Keratinocyte (primary cell): ENCODE measurements around the gene TNFRSF11A. TPM values are rescaled to one million over a fixed set of nuclear protein-coding genes. Genes with fewer than 3 reads are reported as not detected.

Experiments used
- DNase-seq: peaks from one replicate; pipeline ENCODE4 v3.0.0-alpha.2; 2011; ENCODE audit warnings: low read depth, missing footprints, low spot score
- FAIRE-seq: peaks from 2 replicates; lab custom pipeline; 2011; peaks lifted over from hg19 to GRCh38; lab: Jason Lieb, UNC
- H2AFZ ChIP-seq: 2 replicates; pipeline ENCODE4 v1.6.0; 2012; ENCODE audit warnings: low read length, control low read depth, inconsistent platforms; ENCODE audit not compliant: control insufficient read depth
- H3K27ac ChIP-seq: 2 replicates; pipeline ENCODE4 v1.5.1; 2011; ENCODE audit warnings: low read length; ENCODE audit not compliant: control insufficient read depth, insufficient read depth
- H3K27me3 ChIP-seq: 3 replicates; pipeline ENCODE4 v1.6.0; 2011; ENCODE audit warnings: low read length; ENCODE audit not compliant: control insufficient read depth, insufficient read depth; ENCODE audit errors: extremely low read depth
- H3K36me3 ChIP-seq, 2 experiments: 2 replicates in 1 of 2; 3 replicates in 1 of 2; pipeline ENCODE4 v1.5.1; 2011; ENCODE audit warnings: low read length in 2 of 2, mild to moderate bottlenecking in 1 of 2; ENCODE audit not compliant: control insufficient read depth in 2 of 2, insufficient read depth in 2 of 2; ENCODE audit errors: extremely low read depth in 1 of 2
- H3K4me1 ChIP-seq: 3 replicates; pipeline ENCODE4 v1.5.1; 2011; ENCODE audit warnings: low read length; ENCODE audit not compliant: control insufficient read depth, insufficient read depth; ENCODE audit errors: extremely low read depth
- H3K4me2 ChIP-seq: 3 replicates; pipeline ENCODE4 v1.6.0; 2011; ENCODE audit warnings: low read depth, low read length; ENCODE audit not compliant: control insufficient read depth, insufficient read depth; ENCODE audit errors: extremely low read depth
- H3K4me3 ChIP-seq, 3 experiments: fragments of 200-600 bp in 1 of 3; sonication (generic) in 1 of 3; 2 replicates in 2 of 3; 3 replicates in 1 of 3; pipeline ENCODE4 v1.5.1; 2011 to 2016; ENCODE audit warnings: low read length in 3 of 3, mild to moderate bottlenecking in 3 of 3, control low read depth in 2 of 3, inconsistent platforms in 1 of 3, low read depth in 1 of 3, mixed read lengths in 1 of 3, mixed run types in 1 of 3, moderate library complexity in 1 of 3; ENCODE audit not compliant: control insufficient read depth in 2 of 3, insufficient read depth in 2 of 3; ENCODE audit errors: extremely low read depth in 1 of 3
- H3K79me2 ChIP-seq: 2 replicates; pipeline ENCODE4 v1.6.0; 2012; ENCODE audit warnings: low read length; ENCODE audit not compliant: control insufficient read depth, insufficient read depth
- H3K9ac ChIP-seq: 3 replicates; pipeline ENCODE4 v1.6.0; 2011; ENCODE audit warnings: low read length; ENCODE audit not compliant: control insufficient read depth, insufficient read depth; ENCODE audit errors: extremely low read depth
- H3K9me1 ChIP-seq: 3 replicates; pipeline ENCODE4 v1.6.0; 2011; ENCODE audit warnings: low read length; ENCODE audit not compliant: control insufficient read depth, insufficient read depth; ENCODE audit errors: extremely low read depth
- H3K9me3 ChIP-seq: 2 replicates; pipeline ENCODE4 v1.5.1; 2012; ENCODE audit warnings: low read depth, low read length; ENCODE audit not compliant: control insufficient read depth
- H4K20me1 ChIP-seq: 3 replicates; pipeline ENCODE4 v1.6.0; 2011; ENCODE audit warnings: low read length; ENCODE audit not compliant: control insufficient read depth, insufficient read depth; ENCODE audit errors: extremely low read depth
- EZH2 ChIP-seq: IDR thresholded peaks from one replicate; pipeline ENCODE4 v1.6.1; 2012; ENCODE audit warnings: inconsistent platforms, mild to moderate bottlenecking, low read length, moderate library complexity
- dilution Hi-C: fragments of 300-500 bp; cut with MboI; formaldehyde crosslinking; loops from one replicate; pipeline ENCODE4 v1.7.0; 2020; ENCODE audit warnings: low sequenced_read_pairs; ENCODE audit not compliant: extremely low pct_ligation_motif_present
- polyA plus RNA-seq, 5 experiments: library from polyadenylated mRNA; depleted of rRNA in 3 of 5; stranded (reverse) in 3 of 5; stranded (forward) in 1 of 5; unstranded in 1 of 5; fragments of >200 nt; gene quantifications; 1 replicate in 1 of 5; 2 replicates in 3 of 5; 3 replicates in 1 of 5; pipeline versions ENCODE4 v1.2.1 to v1.2.3, GENCODE V29; 2011 to 2012; ENCODE audit warnings: missing spikeins in 2 of 5, low read depth in 1 of 5, low replicate concordance in 1 of 5
- TF ChIP-seq, protein P1 (sequence below), 3 experiments: IDR thresholded peaks in 1 of 3; conservative IDR thresholded peaks in 1 of 3; optimal IDR thresholded peaks in 1 of 3; 2 replicates in 2 of 3; 3 replicates in 1 of 3; pipeline versions ENCODE3 to v1.5.1; 2011; ENCODE audit warnings: low read length in 3 of 3, mild to moderate bottlenecking in 3 of 3, moderate library complexity in 2 of 3, control low read depth in 1 of 3, inconsistent platforms in 1 of 3; ENCODE audit not compliant: insufficient read depth in 2 of 3; ENCODE audit errors: extremely low read depth in 1 of 3

TNFRSF11A gene
- polyA plus RNA-seq, 1 donor (not counting 4 experiments of a cell fraction or from before 2014, with no cell fraction given) = 0.51 TPM

DNA sequence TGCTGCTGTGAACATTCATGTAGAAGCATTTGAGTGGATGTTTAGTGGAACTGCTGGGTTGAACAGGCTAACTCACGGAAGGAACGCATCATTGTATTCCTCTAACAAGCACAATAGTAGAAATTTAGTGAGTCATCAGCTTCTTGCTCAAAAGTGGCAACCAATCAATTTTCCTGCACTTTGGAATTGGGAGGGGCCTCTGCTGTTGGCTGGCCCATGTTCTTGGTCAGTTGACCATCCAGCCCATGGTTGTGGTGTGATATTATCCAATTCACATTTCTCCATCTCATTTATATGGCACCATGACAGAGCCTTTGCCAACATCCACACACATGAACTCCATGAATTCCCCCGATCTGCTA is 95.0 kb downstream of the TNFRSF11A start:
- DNase-seq (no peak), FAIRE-seq (peak; percentile 71)
- no peaks in the 10 kb centered on the region for H3K9me3 ChIP-seq
- peak overlapping the region; percentile 36 for H3K27ac ChIP-seq
- H3K4me3 ChIP-seq = no peak overlapping the region
- H3K27me3 ChIP-seq = no peaks in the 10 kb centered on the region
- H3K9ac ChIP-seq = no peak overlapping the region
- peaks cover 14% of the 10 kb centered on the region for H3K4me1 ChIP-seq
- H2AFZ ChIP-seq = no peak overlapping the region
- peak overlapping the region; percentile 27 for H3K4me2 ChIP-seq
- no peaks in the 10 kb centered on the region for H3K9me1 ChIP-seq
- no peaks in the 10 kb centered on the region for H4K20me1 ChIP-seq
- dilution Hi-C loops = no loop called here
- H3K79me2 ChIP-seq = no peaks in the 10 kb centered on the region
- no peak for TF ChIP-seq EZH2
- TF ChIP-seq, protein P1, sequence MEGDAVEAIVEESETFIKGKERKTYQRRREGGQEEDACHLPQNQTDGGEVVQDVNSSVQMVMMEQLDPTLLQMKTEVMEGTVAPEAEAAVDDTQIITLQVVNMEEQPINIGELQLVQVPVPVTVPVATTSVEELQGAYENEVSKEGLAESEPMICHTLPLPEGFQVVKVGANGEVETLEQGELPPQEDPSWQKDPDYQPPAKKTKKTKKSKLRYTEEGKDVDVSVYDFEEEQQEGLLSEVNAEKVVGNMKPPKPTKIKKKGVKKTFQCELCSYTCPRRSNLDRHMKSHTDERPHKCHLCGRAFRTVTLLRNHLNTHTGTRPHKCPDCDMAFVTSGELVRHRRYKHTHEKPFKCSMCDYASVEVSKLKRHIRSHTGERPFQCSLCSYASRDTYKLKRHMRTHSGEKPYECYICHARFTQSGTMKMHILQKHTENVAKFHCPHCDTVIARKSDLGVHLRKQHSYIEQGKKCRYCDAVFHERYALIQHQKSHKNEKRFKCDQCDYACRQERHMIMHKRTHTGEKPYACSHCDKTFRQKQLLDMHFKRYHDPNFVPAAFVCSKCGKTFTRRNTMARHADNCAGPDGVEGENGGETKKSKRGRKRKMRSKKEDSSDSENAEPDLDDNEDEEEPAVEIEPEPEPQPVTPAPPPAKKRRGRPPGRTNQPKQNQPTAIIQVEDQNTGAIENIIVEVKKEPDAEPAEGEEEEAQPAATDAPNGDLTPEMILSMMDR (optimal IDR thresholded peaks at IDR 0.05 in 1 of 3, IDR thresholded peaks at IDR 0.05 in 1 of 3, conservative IDR thresholded peaks at IDR 0.05 in 1 of 3; ENCODE audit: extremely low read depth in 1 of 3, insufficient read depth in 2 of 3, low read length in 3 of 3) = no peak
- H3K36me3 ChIP-seq = no peaks in the 10 kb centered on the region

- no peaks in the 10 kb centered on the region for H3K9me3 ChIP-seq
- peak overlapping the region; percentile 17 for H2AFZ ChIP-seq
- FAIRE-seq (peak; percentile 32), DNase-seq (no peak)
- no peaks in the 10 kb centered on the region for H3K79me2 ChIP-seq
- H3K36me3 ChIP-seq = no peaks in the 10 kb centered on the region
- peaks cover 18% of the 10 kb centered on the region for H3K4me1 ChIP-seq
- dilution Hi-C loops = no loop called here
- peak overlapping the region; percentile 36 for H3K27ac ChIP-seq
- no peak overlapping the region for H3K9ac ChIP-seq
- peak overlapping the region; percentile 27 for H3K4me2 ChIP-seq
- H4K20me1 ChIP-seq = no peaks in the 10 kb centered on the region
- TF ChIP-seq EZH2 = no peak
- TF ChIP-seq, protein P1 (optimal IDR thresholded peaks at IDR 0.05 in 1 of 3, IDR thresholded peaks at IDR 0.05 in 1 of 3, conservative IDR thresholded peaks at IDR 0.05 in 1 of 3; ENCODE audit: extremely low read depth in 1 of 3, insufficient read depth in 2 of 3, low read length in 3 of 3) = no peak
- no peaks in the 10 kb centered on the region for H3K27me3 ChIP-seq
- H3K9me1 ChIP-seq = no peaks in the 10 kb centered on the region
- no peak overlapping the region for H3K4me3 ChIP-seq
Measured at GRCh38 chr18:62420513-62421209, 95.6 kb downstream of the TNFRSF11A start.
